ENCODE data around the gene CHRNB1.

- TF ChIP-seq POLR2A (IDR thresholded peaks at IDR 0.05) (no peak), CTCF (IDR thresholded peaks at IDR 0.05) (no peak)
These were observed 27.7 kb upstream of the CHRNB1 start for GRCh38 chr17:7417056-7417655.
